Stomach (tissue), 4 donors: ENCODE results near the gene CYP27C1.

Experiments
- POLR2A ChIP-seq, 4 donors: fragments of 450-650 bp; IDR thresholded peaks; one replicate each; pipeline ENCODE4 v1.6.1; 2016; ENCODE audit warnings: antibody characterized with exemption in 4 of 4, control low read depth in 2 of 4, mild to moderate bottlenecking in 1 of 4, moderate library complexity in 1 of 4
- TF ChIP-seq, protein P1 (sequence below), 7 experiments: fragments of 450-650 bp in 4 of 7; fragments of 200-600 bp in 3 of 7; sonication (generic) in 3 of 7; IDR thresholded peaks; one replicate each; pipeline ENCODE4 v1.5.1; 2016 to 2019; ENCODE audit warnings: antibody characterized with exemption in 7 of 7, control low read depth in 2 of 7, mild to moderate bottlenecking in 1 of 7

- TF ChIP-seq, protein P1, sequence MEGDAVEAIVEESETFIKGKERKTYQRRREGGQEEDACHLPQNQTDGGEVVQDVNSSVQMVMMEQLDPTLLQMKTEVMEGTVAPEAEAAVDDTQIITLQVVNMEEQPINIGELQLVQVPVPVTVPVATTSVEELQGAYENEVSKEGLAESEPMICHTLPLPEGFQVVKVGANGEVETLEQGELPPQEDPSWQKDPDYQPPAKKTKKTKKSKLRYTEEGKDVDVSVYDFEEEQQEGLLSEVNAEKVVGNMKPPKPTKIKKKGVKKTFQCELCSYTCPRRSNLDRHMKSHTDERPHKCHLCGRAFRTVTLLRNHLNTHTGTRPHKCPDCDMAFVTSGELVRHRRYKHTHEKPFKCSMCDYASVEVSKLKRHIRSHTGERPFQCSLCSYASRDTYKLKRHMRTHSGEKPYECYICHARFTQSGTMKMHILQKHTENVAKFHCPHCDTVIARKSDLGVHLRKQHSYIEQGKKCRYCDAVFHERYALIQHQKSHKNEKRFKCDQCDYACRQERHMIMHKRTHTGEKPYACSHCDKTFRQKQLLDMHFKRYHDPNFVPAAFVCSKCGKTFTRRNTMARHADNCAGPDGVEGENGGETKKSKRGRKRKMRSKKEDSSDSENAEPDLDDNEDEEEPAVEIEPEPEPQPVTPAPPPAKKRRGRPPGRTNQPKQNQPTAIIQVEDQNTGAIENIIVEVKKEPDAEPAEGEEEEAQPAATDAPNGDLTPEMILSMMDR (IDR thresholded peaks at IDR 0.05): no peak
- no peak for TF ChIP-seq POLR2A (IDR thresholded peaks at IDR 0.05)
Measured at GRCh38 chr2:127134235-127134634, 85.9 kb downstream of the CYP27C1 start.
